SK-N-SH treated with all-trans-retinoic acid at 6 μM for 48 hours (cell line): Measurements from ENCODE around the gene RPP40.

ENCODE experiments used
- ATAC-seq: fragments of 200-7000 bp; cut with Tn5 transposase; 3 replicates; pipeline ENCODE4 v1.9.1; 2020; ENCODE audit warnings: mild to moderate bottlenecking, moderate library complexity
- ARNTL ChIP-seq: fragments of 450-650 bp; formaldehyde crosslinking; IDR thresholded peaks from 2 replicates; pipeline ENCODE4 v1.5.0; 2020; ENCODE audit warnings: low read depth, mild to moderate bottlenecking, moderate library complexity, borderline replicate concordance
- BACH2 ChIP-seq: fragments of 250-450 bp; sonication (Bioruptor Pico); IDR thresholded peaks from 2 replicates; pipeline ENCODE4 v1.9.0; 2021; ENCODE audit warnings: mild to moderate bottlenecking, borderline replicate concordance
- CSDC2 ChIP-seq: fragments of 250-450 bp; sonication (Bioruptor Pico); IDR thresholded peaks from 2 replicates; pipeline ENCODE4 v1.5.0; 2020; ENCODE audit warnings: mild to moderate bottlenecking, moderate library complexity
- ESRRG ChIP-seq: fragments of 250-450 bp; sonication (Bioruptor Pico); IDR thresholded peaks from 2 replicates; pipeline ENCODE4 v1.6.1; 2021; ENCODE audit warnings: mild to moderate bottlenecking
- GLIS3 ChIP-seq: fragments of 250-450 bp; sonication (Bioruptor Pico); IDR thresholded peaks from 2 replicates; pipeline ENCODE4 v1.5.0; 2020; ENCODE audit warnings: mild to moderate bottlenecking, moderate library complexity
- ISL1 ChIP-seq: fragments of 250-450 bp; sonication (Bioruptor Pico); IDR thresholded peaks from 2 replicates; pipeline ENCODE4 v2.1.2; 2022; ENCODE audit warnings: mild to moderate bottlenecking, moderate library complexity
- OSR1 ChIP-seq: fragments of 250-450 bp; sonication (Bioruptor Pico); IDR thresholded peaks from 2 replicates; pipeline ENCODE4 v1.8.0; 2022; ENCODE audit warnings: moderate library complexity, mild to moderate bottlenecking, inconsistent platforms
- PPARA ChIP-seq: fragments of 250-450 bp; sonication (Bioruptor Pico); IDR thresholded peaks from 2 replicates; pipeline ENCODE4 v1.5.0; 2020; ENCODE audit warnings: mild to moderate bottlenecking, borderline replicate concordance
- RARB ChIP-seq: fragments of 250-450 bp; sonication (Bioruptor Pico); IDR thresholded peaks from 2 replicates; pipeline ENCODE4 v1.8.0; 2021; ENCODE audit warnings: mild to moderate bottlenecking, moderate library complexity
- SNAI2 ChIP-seq: fragments of 250-450 bp; sonication (Bioruptor Pico); IDR thresholded peaks from 2 replicates; pipeline ENCODE4 v1.5.0; 2020; ENCODE audit warnings: mild to moderate bottlenecking, moderate library complexity
- TCF4 ChIP-seq: fragments of 250-450 bp; sonication (Bioruptor Pico); IDR thresholded peaks from 2 replicates; pipeline ENCODE4 v1.8.0; 2021; ENCODE audit warnings: mild to moderate bottlenecking, moderate library complexity, borderline replicate concordance
- TOX ChIP-seq: fragments of 250-450 bp; sonication (Bioruptor Pico); IDR thresholded peaks from 2 replicates; pipeline ENCODE4 v1.8.0; 2021; ENCODE audit warnings: mild to moderate bottlenecking, moderate library complexity, borderline replicate concordance
- ZC3H10 ChIP-seq: fragments of 250-450 bp; sonication (Bioruptor Pico); IDR thresholded peaks from 2 replicates; pipeline ENCODE4 v1.5.1; 2021; ENCODE audit warnings: mild to moderate bottlenecking, moderate library complexity
- ZFP3 ChIP-seq: fragments of 250-450 bp; sonication (Bioruptor Pico); IDR thresholded peaks from 2 replicates; pipeline ENCODE4 v1.5.0; 2020; ENCODE audit warnings: mild to moderate bottlenecking, moderate library complexity
- ZFP30 ChIP-seq: fragments of 450-650 bp; formaldehyde crosslinking; IDR thresholded peaks from 2 replicates; pipeline ENCODE4 v1.5.0; 2022; ENCODE audit warnings: mild to moderate bottlenecking, moderate library complexity
- ZNF565 ChIP-seq: fragments of 450-650 bp; formaldehyde crosslinking; conservative IDR thresholded peaks from 2 replicates; pipeline ENCODE4 v1.5.0; 2020; ENCODE audit warnings: low read depth, mild to moderate bottlenecking, moderate library complexity
- ZNF70 ChIP-seq: fragments of 450-650 bp; formaldehyde crosslinking; IDR thresholded peaks from 2 replicates; pipeline ENCODE4 v1.5.0; 2020; ENCODE audit warnings: mild to moderate bottlenecking, moderate library complexity
- ZNF8 ChIP-seq: fragments of 450-650 bp; formaldehyde crosslinking; IDR thresholded peaks from 2 replicates; pipeline ENCODE4 v1.5.0; 2020; ENCODE audit warnings: mild to moderate bottlenecking, moderate library complexity
- TF ChIP-seq, protein P1 (sequence below): fragments of 250-450 bp; sonication (Bioruptor Pico); IDR thresholded peaks from 2 replicates; pipeline ENCODE4 v1.8.0; 2021; ENCODE audit warnings: low read depth, mild to moderate bottlenecking, moderate library complexity, borderline replicate concordance
- TF ChIP-seq, protein P2 (sequence below): fragments of 250-450 bp; sonication (Bioruptor Pico); IDR thresholded peaks from 2 replicates; pipeline ENCODE4 v1.5.1; 2020; ENCODE audit warnings: low read depth, mild to moderate bottlenecking, moderate library complexity
- TF ChIP-seq, protein P3 (sequence below): fragments of 250-450 bp; sonication (Bioruptor Pico); IDR thresholded peaks from 2 replicates; pipeline ENCODE4 v1.8.0; 2020; ENCODE audit warnings: mild to moderate bottlenecking, moderate library complexity, borderline replicate concordance
- TF ChIP-seq, protein P4 (sequence below): fragments of 250-450 bp; sonication (Bioruptor Pico); IDR thresholded peaks from 2 replicates; pipeline ENCODE4 v1.5.0; 2020; ENCODE audit warnings: mild to moderate bottlenecking, moderate library complexity

RPP40 gene

DNA sequence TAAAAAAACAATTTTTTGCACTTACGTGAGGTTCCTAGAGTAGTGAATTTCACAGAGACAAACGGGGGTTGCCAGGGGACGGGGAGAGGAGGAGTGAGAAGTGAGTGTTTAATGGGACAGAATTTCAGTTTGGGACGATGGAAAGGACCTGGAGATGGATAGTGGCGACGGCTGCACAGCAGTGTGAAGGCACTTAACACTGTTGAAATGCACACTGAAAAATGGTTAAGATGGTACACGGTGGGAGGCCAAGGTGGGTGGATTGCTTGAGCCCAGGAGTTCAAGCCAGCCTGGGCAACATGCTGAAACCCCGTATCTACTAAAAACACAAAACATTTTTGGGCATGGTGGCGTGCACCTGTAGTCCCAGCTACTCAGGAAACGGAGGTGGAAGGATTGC is 31.4 kb downstream of the RPP40 start (continued):
- TF ChIP-seq, protein P1, sequence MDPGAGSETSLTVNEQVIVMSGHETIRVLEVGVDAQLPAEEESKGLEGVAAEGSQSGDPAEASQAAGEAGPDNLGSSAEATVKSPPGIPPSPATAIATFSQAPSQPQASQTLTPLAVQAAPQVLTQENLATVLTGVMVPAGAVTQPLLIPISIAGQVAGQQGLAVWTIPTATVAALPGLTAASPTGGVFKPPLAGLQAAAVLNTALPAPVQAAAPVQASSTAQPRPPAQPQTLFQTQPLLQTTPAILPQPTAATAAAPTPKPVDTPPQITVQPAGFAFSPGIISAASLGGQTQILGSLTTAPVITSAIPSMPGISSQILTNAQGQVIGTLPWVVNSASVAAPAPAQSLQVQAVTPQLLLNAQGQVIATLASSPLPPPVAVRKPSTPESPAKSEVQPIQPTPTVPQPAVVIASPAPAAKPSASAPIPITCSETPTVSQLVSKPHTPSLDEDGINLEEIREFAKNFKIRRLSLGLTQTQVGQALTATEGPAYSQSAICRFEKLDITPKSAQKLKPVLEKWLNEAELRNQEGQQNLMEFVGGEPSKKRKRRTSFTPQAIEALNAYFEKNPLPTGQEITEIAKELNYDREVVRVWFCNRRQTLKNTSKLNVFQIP (CRISPR knock-in tag): no peak
- TF ChIP-seq, protein P2, sequence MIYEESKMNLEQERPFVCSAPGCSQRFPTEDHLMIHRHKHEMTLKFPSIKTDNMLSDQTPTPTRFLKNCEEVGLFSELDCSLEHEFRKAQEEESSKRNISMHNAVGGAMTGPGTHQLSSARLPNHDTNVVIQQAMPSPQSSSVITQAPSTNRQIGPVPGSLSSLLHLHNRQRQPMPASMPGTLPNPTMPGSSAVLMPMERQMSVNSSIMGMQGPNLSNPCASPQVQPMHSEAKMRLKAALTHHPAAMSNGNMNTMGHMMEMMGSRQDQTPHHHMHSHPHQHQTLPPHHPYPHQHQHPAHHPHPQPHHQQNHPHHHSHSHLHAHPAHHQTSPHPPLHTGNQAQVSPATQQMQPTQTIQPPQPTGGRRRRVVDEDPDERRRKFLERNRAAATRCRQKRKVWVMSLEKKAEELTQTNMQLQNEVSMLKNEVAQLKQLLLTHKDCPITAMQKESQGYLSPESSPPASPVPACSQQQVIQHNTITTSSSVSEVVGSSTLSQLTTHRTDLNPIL: no peak
- TF ChIP-seq ZFP3 (CRISPR knock-in tag) (no peak), SNAI2 (CRISPR knock-in tag) (no peak), ZNF565 (no peak)

DNA sequence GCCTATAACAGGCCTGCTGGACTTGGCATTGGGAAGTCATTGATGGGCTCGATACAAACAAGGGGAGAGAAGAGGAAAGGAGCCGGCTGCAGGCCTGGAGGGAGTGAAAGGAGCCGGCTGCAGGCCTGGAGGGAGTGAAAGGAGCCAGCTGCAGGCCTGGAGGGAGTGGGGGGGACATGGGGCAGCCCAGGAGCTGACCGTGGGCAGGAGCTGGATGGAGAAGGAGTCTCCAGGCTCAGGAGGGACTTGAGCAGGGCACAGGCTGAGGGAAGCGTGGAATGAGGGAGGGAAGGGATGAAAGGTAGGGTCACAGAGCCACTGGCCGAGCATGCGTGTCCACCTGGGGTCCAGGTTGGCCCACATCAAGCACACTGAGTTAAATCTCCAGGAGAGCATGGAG is 32.0 kb downstream of the RPP40 start:
- TF ChIP-seq ZNF70 (no peak), CSDC2 (no peak), ISL1 (no peak), ZNF8 (no peak), ZC3H10 (CRISPR knock-in tag) (no peak), GLIS3 (CRISPR knock-in tag) (no peak), OSR1 (no peak), ESRRG (CRISPR knock-in tag) (no peak), TOX (CRISPR knock-in tag) (no peak), SNAI2 (CRISPR knock-in tag) (no peak), ZNF565 (no peak), RARB (CRISPR knock-in tag) (no peak), ARNTL (CRISPR knock-in tag) (no peak), BACH2 (CRISPR knock-in tag) (no peak), PPARA (CRISPR knock-in tag) (no peak), TCF4 (no peak)
- TF ChIP-seq, protein P1 (CRISPR knock-in tag): no peak
- TF ChIP-seq, protein P3, sequence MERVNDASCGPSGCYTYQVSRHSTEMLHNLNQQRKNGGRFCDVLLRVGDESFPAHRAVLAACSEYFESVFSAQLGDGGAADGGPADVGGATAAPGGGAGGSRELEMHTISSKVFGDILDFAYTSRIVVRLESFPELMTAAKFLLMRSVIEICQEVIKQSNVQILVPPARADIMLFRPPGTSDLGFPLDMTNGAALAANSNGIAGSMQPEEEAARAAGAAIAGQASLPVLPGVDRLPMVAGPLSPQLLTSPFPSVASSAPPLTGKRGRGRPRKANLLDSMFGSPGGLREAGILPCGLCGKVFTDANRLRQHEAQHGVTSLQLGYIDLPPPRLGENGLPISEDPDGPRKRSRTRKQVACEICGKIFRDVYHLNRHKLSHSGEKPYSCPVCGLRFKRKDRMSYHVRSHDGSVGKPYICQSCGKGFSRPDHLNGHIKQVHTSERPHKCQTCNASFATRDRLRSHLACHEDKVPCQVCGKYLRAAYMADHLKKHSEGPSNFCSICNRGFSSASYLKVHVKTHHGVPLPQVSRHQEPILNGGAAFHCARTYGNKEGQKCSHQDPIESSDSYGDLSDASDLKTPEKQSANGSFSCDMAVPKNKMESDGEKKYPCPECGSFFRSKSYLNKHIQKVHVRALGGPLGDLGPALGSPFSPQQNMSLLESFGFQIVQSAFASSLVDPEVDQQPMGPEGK (CRISPR knock-in tag): no peak
- TF ChIP-seq, protein P4, sequence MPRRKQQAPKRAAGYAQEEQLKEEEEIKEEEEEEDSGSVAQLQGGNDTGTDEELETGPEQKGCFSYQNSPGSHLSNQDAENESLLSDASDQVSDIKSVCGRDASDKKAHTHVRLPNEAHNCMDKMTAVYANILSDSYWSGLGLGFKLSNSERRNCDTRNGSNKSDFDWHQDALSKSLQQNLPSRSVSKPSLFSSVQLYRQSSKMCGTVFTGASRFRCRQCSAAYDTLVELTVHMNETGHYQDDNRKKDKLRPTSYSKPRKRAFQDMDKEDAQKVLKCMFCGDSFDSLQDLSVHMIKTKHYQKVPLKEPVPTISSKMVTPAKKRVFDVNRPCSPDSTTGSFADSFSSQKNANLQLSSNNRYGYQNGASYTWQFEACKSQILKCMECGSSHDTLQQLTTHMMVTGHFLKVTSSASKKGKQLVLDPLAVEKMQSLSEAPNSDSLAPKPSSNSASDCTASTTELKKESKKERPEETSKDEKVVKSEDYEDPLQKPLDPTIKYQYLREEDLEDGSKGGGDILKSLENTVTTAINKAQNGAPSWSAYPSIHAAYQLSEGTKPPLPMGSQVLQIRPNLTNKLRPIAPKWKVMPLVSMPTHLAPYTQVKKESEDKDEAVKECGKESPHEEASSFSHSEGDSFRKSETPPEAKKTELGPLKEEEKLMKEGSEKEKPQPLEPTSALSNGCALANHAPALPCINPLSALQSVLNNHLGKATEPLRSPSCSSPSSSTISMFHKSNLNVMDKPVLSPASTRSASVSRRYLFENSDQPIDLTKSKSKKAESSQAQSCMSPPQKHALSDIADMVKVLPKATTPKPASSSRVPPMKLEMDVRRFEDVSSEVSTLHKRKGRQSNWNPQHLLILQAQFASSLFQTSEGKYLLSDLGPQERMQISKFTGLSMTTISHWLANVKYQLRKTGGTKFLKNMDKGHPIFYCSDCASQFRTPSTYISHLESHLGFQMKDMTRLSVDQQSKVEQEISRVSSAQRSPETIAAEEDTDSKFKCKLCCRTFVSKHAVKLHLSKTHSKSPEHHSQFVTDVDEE (CRISPR knock-in tag): no peak
- no peak for ATAC-seq

DNA sequence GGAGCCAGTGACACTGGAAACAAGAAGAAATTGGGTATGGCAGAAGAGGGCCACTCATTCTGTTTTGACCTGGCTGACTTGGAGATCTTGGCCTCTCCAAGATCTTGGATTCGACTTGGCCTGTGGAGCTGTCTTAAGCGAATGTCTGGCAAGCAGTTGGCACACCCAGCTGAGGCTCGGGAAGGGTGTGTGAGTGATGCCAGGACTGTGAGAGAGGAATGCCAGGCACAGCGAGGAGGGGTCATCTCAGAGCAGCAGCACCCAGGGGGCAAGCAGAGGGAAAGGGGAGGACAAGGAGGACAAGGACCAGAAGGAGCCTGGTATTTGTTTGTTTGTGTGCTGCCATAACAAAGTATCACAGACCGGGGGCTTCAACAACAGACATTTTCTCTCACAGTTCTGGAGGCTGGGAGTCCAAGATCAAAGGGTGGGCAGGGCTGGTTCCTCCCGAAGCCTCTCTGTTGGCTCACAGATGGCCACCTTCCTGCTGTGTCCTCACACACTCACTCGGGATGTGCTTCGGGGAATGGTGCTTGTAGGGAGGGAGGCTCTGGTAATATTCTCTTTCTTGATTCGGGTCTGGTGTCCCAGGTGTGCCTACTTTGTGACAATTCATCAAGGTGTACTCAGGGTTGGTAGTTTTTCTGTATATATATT is 33.0 kb downstream of the RPP40 start:
- ATAC-seq: no peak
- TF ChIP-seq ZFP30 (CRISPR knock-in tag): no peak
- no peak for TF ChIP-seq CSDC2
- TF ChIP-seq, protein P1 (CRISPR knock-in tag): no peak
- no peak for TF ChIP-seq ZNF70
- no peak for TF ChIP-seq BACH2 (CRISPR knock-in tag)
- TF ChIP-seq RARB (CRISPR knock-in tag): no peak
- TF ChIP-seq, protein P3 (CRISPR knock-in tag): no peak
- no peak for TF ChIP-seq ZNF8
- TF ChIP-seq ARNTL (CRISPR knock-in tag): no peak
- no peak for TF ChIP-seq SNAI2 (CRISPR knock-in tag)
- TF ChIP-seq ESRRG (CRISPR knock-in tag): no peak
- TF ChIP-seq PPARA (CRISPR knock-in tag): no peak
- TF ChIP-seq TCF4: no peak
